Measurements from ENCODE around the gene RAB40B.
A peak's percentile ranks its signal among the peaks of the same experiment; 100 is the strongest.
"Not testable (repeated sequence)": the region's sequence is repeated elsewhere in the genome, so short reads cannot be mapped to it uniquely, and the experiment has no call there.

Gene RAB40B, protein sequence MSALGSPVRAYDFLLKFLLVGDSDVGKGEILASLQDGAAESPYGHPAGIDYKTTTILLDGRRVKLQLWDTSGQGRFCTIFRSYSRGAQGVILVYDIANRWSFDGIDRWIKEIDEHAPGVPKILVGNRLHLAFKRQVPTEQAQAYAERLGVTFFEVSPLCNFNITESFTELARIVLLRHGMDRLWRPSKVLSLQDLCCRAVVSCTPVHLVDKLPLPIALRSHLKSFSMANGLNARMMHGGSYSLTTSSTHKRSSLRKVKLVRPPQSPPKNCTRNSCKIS

DNA sequence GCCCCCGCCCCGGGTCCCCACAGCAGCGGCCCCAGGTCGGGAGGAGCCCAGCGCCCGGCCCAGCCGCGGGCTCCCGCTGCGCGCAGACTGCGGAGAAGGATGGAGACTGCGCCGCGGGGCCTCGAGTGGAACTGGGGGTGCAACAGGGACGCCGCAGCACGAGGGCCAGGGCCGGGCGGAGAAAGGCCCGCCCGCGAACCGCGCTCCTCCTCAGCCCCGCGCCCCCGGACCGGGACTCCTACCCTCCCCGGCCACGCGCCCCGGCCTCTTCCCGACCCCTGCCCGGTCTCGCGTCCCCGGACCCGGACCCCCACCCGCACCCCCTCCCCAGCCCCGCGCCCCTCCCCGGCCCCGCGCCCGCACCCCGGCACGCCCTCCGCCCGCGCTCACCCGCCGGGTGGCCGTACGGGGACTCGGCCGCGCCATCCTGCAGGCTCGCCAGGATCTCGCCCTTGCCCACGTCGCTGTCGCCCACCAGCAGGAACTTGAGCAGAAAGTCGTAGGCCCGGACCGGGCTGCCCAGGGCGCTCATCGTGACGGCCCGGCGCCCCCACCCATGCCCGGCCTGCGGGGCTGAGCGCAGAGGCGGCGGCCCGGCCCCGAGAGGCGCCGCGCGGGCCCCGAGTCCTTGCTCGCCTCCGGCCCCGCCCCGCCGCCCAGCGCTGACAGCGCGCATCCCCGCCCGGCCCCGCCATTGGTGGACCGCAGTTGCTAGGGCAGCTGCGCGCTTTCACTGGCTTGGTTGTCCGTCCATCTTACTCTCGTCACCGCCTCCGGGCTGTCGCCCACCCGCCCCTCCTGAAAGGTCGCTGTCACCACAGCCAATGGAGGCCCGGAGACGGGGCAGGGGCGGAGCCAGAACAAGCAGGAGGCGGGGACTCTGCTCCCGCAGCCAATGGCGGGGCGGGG, at the start of gene RAB40B:
TSS of gene RAB40B (minus strand) at position 634 of the 909 bp plus-strand sequence. CDS start at position 532, 102 bp downstream.
- in situ Hi-C loops (cut with HindIII; ENCODE audit: low sequenced_read_pairs) = no loop called here
- TF ChIP-seq, protein P1, sequence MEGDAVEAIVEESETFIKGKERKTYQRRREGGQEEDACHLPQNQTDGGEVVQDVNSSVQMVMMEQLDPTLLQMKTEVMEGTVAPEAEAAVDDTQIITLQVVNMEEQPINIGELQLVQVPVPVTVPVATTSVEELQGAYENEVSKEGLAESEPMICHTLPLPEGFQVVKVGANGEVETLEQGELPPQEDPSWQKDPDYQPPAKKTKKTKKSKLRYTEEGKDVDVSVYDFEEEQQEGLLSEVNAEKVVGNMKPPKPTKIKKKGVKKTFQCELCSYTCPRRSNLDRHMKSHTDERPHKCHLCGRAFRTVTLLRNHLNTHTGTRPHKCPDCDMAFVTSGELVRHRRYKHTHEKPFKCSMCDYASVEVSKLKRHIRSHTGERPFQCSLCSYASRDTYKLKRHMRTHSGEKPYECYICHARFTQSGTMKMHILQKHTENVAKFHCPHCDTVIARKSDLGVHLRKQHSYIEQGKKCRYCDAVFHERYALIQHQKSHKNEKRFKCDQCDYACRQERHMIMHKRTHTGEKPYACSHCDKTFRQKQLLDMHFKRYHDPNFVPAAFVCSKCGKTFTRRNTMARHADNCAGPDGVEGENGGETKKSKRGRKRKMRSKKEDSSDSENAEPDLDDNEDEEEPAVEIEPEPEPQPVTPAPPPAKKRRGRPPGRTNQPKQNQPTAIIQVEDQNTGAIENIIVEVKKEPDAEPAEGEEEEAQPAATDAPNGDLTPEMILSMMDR (IDR thresholded peaks at IDR 0.05; ENCODE audit: low read depth, low read length) = no peak

DNA sequence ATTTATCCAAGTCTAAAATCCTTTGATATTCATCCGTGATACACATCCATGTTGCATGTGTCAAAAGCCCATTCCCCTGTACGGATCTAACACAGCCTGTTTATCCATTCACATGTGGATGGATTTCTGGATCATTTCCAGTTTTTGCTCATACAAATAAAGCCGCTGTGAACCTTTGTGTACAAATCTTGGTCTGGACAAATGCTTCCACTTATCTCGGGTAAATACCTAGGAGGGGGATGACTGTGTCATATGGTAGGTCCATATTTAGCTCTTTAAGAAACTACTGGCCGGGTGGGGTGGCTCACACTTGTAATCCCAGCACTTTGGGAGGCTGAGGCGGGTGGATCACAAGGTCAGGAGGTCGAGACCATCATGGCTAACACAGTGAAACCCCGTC, 47.0 kb upstream of the RAB40B start:
- TF ChIP-seq, protein P1 (IDR thresholded peaks at IDR 0.05; ENCODE audit: low read depth, low read length) = no peak
- in situ Hi-C loops (cut with HindIII; ENCODE audit: low sequenced_read_pairs) = no loop called here

More for the DNA sequence above, at the start of gene RAB40B:
- H3K4me3 ChIP-seq (ENCODE audit: low read depth, low read length) = peak within 1 kb of the TSS; percentile 52
- DNase-seq (ENCODE audit: low read depth, low spot score) = peak; percentile 99

DNA sequence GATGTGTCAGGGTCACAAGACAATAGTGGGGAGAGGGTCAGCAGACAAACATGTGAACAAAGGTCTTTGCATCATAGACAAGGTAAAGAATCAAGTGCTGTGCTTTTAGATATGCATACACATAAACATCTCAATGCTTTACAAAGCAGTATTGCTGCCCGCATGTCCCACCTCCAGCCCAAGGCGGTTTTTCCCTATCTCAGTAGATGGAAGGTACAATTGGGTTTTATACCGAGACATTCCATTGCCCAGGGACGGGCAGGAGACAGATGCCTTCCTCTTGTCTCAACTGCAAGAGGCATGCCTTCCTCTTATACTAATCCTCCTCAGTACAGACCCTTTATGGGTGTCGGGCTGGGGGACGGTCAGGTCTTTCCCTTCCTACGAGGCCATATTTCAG, 46.2 kb upstream of the RAB40B start:
- in situ Hi-C loops (cut with HindIII; ENCODE audit: low sequenced_read_pairs); DNase-seq (ENCODE audit: low read depth, low spot score); H3K4me3 ChIP-seq (ENCODE audit: low read depth, low read length): not testable (repeated sequence)

More for the DNA sequence above, 47.0 kb upstream of the RAB40B start:
- H3K4me3 ChIP-seq (ENCODE audit: low read depth, low read length) = no peak overlapping the region
- no peak for DNase-seq (ENCODE audit: low read depth, low spot score)

DNA sequence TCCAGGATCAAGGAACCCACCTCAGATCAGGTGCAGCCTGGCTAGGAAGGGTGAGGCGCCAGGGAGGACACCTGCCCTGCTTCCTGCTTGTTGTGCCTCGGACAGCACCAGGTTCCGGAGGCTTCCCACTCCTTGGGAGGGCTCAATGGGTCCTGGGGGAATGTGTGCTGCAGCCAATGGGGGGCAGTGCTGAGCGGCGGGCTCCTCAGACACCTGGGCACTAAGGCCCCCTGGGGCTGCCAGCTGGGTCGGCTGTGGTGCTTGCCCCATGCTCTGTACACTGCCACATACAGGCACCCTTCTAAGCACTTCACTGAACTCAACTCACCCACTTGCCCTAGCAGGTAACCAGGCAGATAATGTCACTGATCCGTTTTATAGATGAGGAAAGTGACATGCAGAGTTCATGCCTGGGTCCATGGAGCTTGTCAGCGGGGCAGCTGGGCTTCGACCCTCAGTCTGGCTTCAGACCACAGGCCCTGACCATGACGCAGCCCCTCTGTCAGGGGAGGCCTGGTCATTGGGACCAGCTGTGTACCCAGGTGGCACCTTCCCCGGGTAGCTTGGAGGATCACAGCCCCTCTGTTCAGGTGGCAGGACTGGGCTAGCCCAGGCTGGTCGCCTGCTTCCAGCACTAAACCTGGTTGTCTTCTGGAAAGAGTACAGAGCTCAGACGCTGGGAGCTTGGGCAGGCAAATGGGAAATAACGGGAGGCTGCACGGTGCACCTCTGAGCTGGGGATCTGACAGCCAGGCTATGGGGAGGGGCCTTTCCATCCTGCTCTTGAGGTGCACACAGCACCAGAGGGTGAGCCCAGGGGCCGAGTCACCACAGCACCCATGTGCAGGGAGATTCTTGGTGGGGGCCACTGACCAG, 45.1 kb upstream of the RAB40B start:
- TF ChIP-seq, protein P1 (IDR thresholded peaks at IDR 0.05; ENCODE audit: low read depth, low read length) = no peak
- no peak for DNase-seq (ENCODE audit: low read depth, low spot score)
- in situ Hi-C loops (cut with HindIII; ENCODE audit: low sequenced_read_pairs) = no loop called here
- H3K4me3 ChIP-seq (ENCODE audit: low read depth, low read length) = no peak overlapping the region

DNA sequence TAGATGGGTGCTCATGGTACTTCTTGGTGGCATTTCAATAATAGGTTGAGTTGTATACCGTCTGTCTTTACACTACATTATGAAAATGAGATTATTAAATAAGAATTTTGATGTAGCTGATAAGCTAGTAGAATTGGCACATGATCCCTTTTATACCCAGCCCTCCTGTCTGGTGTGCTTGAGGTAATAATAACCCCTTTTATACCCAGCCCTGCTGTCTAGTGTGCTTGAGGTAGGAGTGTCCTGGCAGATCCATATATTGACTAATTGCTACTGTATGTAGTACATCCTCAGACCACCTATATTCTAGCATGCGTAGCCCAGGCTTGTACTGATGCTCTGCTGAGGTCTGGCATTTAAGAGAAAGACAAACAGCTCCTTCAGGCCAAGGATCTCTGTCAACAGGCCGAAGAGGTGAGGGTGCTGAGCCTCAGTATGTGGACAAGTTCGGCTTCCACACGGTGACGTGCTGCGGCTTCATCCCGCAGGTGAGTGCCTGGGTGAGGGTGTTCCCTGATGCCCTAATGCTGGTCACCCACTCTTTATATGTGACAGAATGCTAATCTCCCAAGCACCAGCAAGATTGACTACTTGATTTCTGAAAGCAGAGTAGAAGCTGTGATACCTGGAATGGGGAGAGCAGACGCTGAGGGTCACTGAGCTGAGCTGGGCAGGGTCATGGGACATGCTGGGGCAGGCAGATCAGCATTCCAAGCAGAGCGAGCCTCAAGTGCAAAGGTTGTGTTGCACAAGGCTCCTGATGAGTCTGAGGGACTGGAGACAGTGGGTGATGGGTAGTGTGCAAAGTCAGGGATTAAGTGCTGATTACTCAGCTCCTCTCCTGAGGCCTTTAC, 42.6 kb upstream of the RAB40B start:
- no peak overlapping the region for H3K4me3 ChIP-seq (ENCODE audit: low read depth, low read length)
- in situ Hi-C loops (cut with HindIII; ENCODE audit: low sequenced_read_pairs) = no loop called here
- TF ChIP-seq, protein P1 (IDR thresholded peaks at IDR 0.05; ENCODE audit: low read depth, low read length) = no peak
- no peak for DNase-seq (ENCODE audit: low read depth, low spot score)

Data from astrocyte of the spinal cord (primary cell).